HepG2 (cell line): ENCODE data around the gene CHST13. TPM values are rescaled to one million over a fixed set of nuclear protein-coding genes. Genes with fewer than 3 reads are reported as not detected.

ENCODE experiments used
- ATAC-seq: fragments of 200-7000 bp; cut with Tn5 transposase; 3 replicates; pipeline ENCODE4 v1.9.1; 2020; ENCODE audit warnings: mild to moderate bottlenecking, moderate library complexity
- BruUV-seq: library from RNA; stranded (reverse); fragments of 400-500 nt; replicated peaks from 2 replicates; lab custom pipeline; 2021; lab: Mats Ljungman, UMichigan
- CTCF ChIA-PET: fragments of 300-600 bp; formaldehyde crosslinking; extraction: SDS; loops from one replicate; lab custom pipeline; 2021; ENCODE audit warnings: low total read pairs, inconsistent platforms, low intra/inter-chr PET ratio; lab: Yijun Ruan, JAX
- POLR2A ChIA-PET: fragments of 350-600 bp; sonication (Branson Sonifier 250); formaldehyde crosslinking; loops from one replicate; lab custom pipeline; 2020; ENCODE audit warnings: antibody characterized with exemption, inconsistent platforms; lab: Yijun Ruan, JAX
- DNase-seq: peaks from one replicate; pipeline ENCODE4 v3.0.0-alpha.2; 2015; ENCODE audit warnings: low spot score
- FAIRE-seq: peaks from 3 replicates; lab custom pipeline; 2011; peaks lifted over from hg19 to GRCh38; lab: Jason Lieb, UNC
- H2AFZ ChIP-seq: one replicate; pipeline ENCODE4 v1.6.1; 2011; ENCODE audit warnings: low read length, inconsistent platforms
- H3K27ac ChIP-seq: fragments of 300-600 bp; 3 replicates; pipeline ENCODE4 v1.8.0; 2011; ENCODE audit warnings: mixed run types, mild to moderate bottlenecking, mixed read lengths, low read length, inconsistent platforms; ENCODE audit not compliant: insufficient read depth; ENCODE audit errors: extremely low read length
- H3K27me3 ChIP-seq, 2 experiments: fragments of 200-600 bp in 1 of 2; 2 replicates in 1 of 2; 3 replicates in 1 of 2; pipeline versions ENCODE4 v1.6.0 to v1.8.0; 2011; ENCODE audit warnings: low read length in 2 of 2, mild to moderate bottlenecking in 2 of 2, moderate library complexity in 2 of 2, inconsistent platforms in 1 of 2; ENCODE audit not compliant: insufficient read depth in 2 of 2, control insufficient read depth in 1 of 2
- H3K36me3 ChIP-seq, 2 experiments: fragments of 200-600 bp in 1 of 2; replicated peaks in 1 of 2; 2 replicates in 1 of 2; 3 replicates in 1 of 2; pipeline versions ENCODE4 v1.5.1 to v1.8.0; 2011; ENCODE audit warnings: low read length in 2 of 2, inconsistent platforms in 1 of 2; ENCODE audit not compliant: insufficient read depth in 2 of 2, control insufficient read depth in 1 of 2
- H3K4me1 ChIP-seq: 2 replicates; pipeline ENCODE4 v1.5.1; 2012; ENCODE audit warnings: low read length, inconsistent platforms; ENCODE audit not compliant: insufficient read depth
- H3K4me2 ChIP-seq: 2 replicates; pipeline ENCODE4 v1.6.0; 2011; ENCODE audit warnings: low read depth, low read length, inconsistent platforms
- H3K4me3 ChIP-seq, 3 experiments: fragments of 200-600 bp in 1 of 3; sonication (generic), shearing (Covaris generic) in 1 of 3; replicated peaks in 1 of 3; 2 replicates each; pipeline ENCODE4 v1.5.1; 2011 to 2016; ENCODE audit warnings: low read length in 3 of 3, inconsistent platforms in 2 of 3, low read depth in 2 of 3, mild to moderate bottlenecking in 2 of 3, control low read depth in 1 of 3, mixed read lengths in 1 of 3; ENCODE audit not compliant: insufficient read depth in 1 of 3
- H3K79me2 ChIP-seq: one replicate; pipeline ENCODE4 v1.6.1; 2011; ENCODE audit warnings: low read length, inconsistent platforms; ENCODE audit not compliant: insufficient read depth
- H3K9ac ChIP-seq: 2 replicates; pipeline ENCODE4 v1.6.0; 2011; ENCODE audit warnings: mild to moderate bottlenecking, low read depth, low read length, inconsistent platforms; ENCODE audit not compliant: insufficient read depth
- H3K9me3 ChIP-seq: 2 replicates; pipeline ENCODE4 v1.5.1; 2012; ENCODE audit warnings: mild to moderate bottlenecking, low read length
- H4K20me1 ChIP-seq: 2 replicates; pipeline ENCODE4 v1.6.0; 2011; ENCODE audit warnings: inconsistent platforms, mild to moderate bottlenecking, low read length, moderate library complexity; ENCODE audit not compliant: insufficient read depth
- ARID2 ChIP-seq: sonication (generic); formaldehyde crosslinking; IDR thresholded peaks from 2 replicates; pipeline ENCODE4 v1.8.1; 2022; ENCODE audit warnings: mild to moderate bottlenecking, missing genetic modification reagents, borderline replicate concordance
- XBP1 ChIP-seq: sonication (generic); formaldehyde crosslinking; IDR thresholded peaks from 2 replicates; pipeline ENCODE4 v1.5.0; 2020; ENCODE audit warnings: missing genetic modification reagents
- ZNF136 ChIP-seq: sonication (generic); formaldehyde crosslinking; IDR thresholded peaks from 2 replicates; pipeline ENCODE4 v1.8.1; 2022; ENCODE audit warnings: low read depth, mild to moderate bottlenecking, moderate library complexity, missing genetic modification reagents
- ZNF264 ChIP-seq: sonication (generic); formaldehyde crosslinking; IDR thresholded peaks from 2 replicates; pipeline ENCODE4 v1.4.0; 2020; ENCODE audit warnings: missing genetic modification reagents
- ZNF878 ChIP-seq: sonication (generic); formaldehyde crosslinking; IDR thresholded peaks from 2 replicates; pipeline ENCODE4 v1.8.1; 2023; ENCODE audit warnings: mild to moderate bottlenecking, missing genetic modification reagents, moderate library complexity
- WGBS: methylation state at CpG from one replicate; pipeline ENCODE4 v1.1.6; 2017; ENCODE audit warnings: low lambda C conversion rate; 5-methylcytosine and 5-hydroxymethylcytosine counted together
- in situ Hi-C: cut with HindIII; loops from 2 replicates; pipeline ENCODE4 v1.10.0; 2017; ENCODE audit warnings: low pct_unique_long_range_greater_than_20kb; ENCODE audit not compliant: extremely low pct_ligation_motif_present
- intact Hi-C: fragments of 100-400 bp; cut with micrococcal nuclease; formaldehyde crosslinking; loops from one replicate; pipeline ENCODE4 v1.10.0; 2022; ENCODE audit not compliant: unreplicated experiment
- polyA plus RNA-seq, 8 experiments: library from polyadenylated mRNA; depleted of rRNA in 3 of 8; stranded (reverse) in 7 of 8; unstranded in 1 of 8; fragments of >200 nt; fragmentation: Illumina TruSeq in 4 of 8; extraction: Trizol in 4 of 8; gene quantifications; 2 replicates each; pipeline versions ENCODE4 v1.2.1 to v1.2.3, GENCODE V29; 2011 to 2016; ENCODE audit warnings: low read depth in 4 of 8, missing spikeins in 1 of 8, mixed read lengths in 1 of 8; ENCODE audit not compliant: insufficient read depth in 1 of 8
- total RNA-seq, 5 experiments: library from RNA; depleted of rRNA; stranded (reverse); fragments of >200 nt; fragmentation: Illumina TruSeq; extraction: Trizol; gene quantifications; 2 replicates each; pipeline ENCODE4 v1.2.3, GENCODE V29; 2016; ENCODE audit warnings: low read depth in 1 of 5
- TF ChIP-seq, protein P1 (sequence below): IDR thresholded peaks from 2 replicates; pipeline ENCODE4 v1.6.1; 2016; ENCODE audit warnings: missing genetic modification reagents, missing compliant biosample characterization
- TF ChIP-seq, protein P2 (sequence below): sonication (generic); formaldehyde crosslinking; IDR thresholded peaks from 2 replicates; pipeline ENCODE4 v1.5.0; 2020; ENCODE audit warnings: mild to moderate bottlenecking, missing genetic modification reagents, moderate library complexity
- TF ChIP-seq, protein P3 (sequence below): sonication (generic); formaldehyde crosslinking; conservative IDR thresholded peaks from 2 replicates; pipeline ENCODE4 v1.8.0; 2022; ENCODE audit warnings: mild to moderate bottlenecking, moderate library complexity, missing genetic modification reagents

Gene CHST13
- total and polyA plus RNA-seq, 2 of the 13 experiments (the other 11 are each of a cell fraction or from before 2014, with no cell fraction given), result 32.0 to 43.1 TPM

DNA sequence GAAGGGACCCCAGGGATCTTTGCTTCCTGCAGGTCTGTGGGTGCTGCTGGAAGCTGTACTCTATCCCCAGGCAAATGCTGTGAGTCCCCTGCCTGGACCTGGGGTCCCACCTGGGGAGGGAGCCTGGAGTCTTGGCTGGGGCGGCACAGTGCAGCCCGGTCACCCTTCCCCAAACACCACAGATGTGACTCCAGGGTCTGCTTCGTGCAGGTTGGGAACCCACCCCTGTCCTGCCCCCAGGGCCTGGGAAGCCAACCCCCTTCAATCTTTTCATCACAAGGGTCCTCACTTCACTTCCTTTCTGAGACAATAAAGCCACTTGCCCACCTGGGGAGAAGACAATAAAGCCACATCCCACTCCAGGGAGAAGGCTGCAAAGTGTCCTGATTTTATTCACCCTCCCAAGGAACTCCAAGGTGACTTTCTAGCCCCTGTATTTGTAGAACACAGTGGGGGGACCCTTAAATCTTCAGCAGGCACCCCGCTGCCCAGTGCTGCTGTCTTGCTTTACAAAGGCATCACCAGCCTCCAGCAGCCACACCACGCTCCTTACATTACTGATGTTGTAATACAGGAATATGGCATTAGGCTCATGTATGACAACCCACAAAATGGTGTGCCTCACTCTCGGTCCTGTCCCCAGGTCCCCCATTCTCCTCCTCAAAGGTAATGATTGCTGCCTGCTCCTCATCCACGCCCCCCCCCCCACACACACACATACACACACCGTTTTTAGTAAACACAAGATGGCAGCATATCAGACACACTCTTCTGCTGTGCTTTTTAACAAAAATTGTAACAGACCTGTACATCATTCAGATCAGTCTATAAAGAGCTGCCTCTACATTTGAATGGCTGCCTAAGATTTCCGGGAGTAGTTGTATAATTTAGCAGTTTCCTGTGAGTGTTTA is 24.9 kb downstream of the CHST13 start:
- CTCF ChIA-PET, result no interaction called here
- DNase-seq (no peak), ATAC-seq (peak; percentile 8; the same call in 1 of the 3 replicates), FAIRE-seq (no peak)
- intact Hi-C loops (no loop called here), in situ Hi-C loops (no loop called here)
- Histone ChIP-seq H3K36me3 (no peaks in the 10 kb centered on the region), H3K4me1 (peaks cover 8% of the 10 kb centered on the region; the same call in 1 of the 2 replicates), H3K27me3 (peaks cover 5 to 27% of the 10 kb centered on the region in 2 experiments; a peak in 2 of 5 replicates), H3K9me3 (no peaks in the 10 kb centered on the region), H3K4me2 (no peak overlapping the region), H3K4me3 (no peak overlapping the region), H3K27ac (no peak overlapping the region), H3K79me2 (no peaks in the 10 kb centered on the region), H3K9ac (no peak overlapping the region), H4K20me1 (no peaks in the 10 kb centered on the region), H2AFZ (peak overlapping the region; percentile 68)
- BruUV-seq, result no TSS peak
- WGBS, result 26% methylated on average over 6 of the region's 9 CpGs
- POLR2A ChIA-PET, result interaction anchor here (0.8 kb wide), 1 partner anchor 20 kb away, joined by 4 read pairs; no protein-coding TSS in a partner anchor
- TF ChIP-seq ZNF136 (CRISPR knock-in tag) (no peak), XBP1 (no peak), ZNF264 (no peak), ZNF878 (CRISPR knock-in tag) (no peak), ARID2 (CRISPR knock-in tag) (no peak)
- TF ChIP-seq, protein P1, sequence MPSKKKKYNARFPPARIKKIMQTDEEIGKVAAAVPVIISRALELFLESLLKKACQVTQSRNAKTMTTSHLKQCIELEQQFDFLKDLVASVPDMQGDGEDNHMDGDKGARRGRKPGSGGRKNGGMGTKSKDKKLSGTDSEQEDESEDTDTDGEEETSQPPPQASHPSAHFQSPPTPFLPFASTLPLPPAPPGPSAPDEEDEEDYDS (CRISPR knock-in tag), result no peak
- TF ChIP-seq, protein P2, sequence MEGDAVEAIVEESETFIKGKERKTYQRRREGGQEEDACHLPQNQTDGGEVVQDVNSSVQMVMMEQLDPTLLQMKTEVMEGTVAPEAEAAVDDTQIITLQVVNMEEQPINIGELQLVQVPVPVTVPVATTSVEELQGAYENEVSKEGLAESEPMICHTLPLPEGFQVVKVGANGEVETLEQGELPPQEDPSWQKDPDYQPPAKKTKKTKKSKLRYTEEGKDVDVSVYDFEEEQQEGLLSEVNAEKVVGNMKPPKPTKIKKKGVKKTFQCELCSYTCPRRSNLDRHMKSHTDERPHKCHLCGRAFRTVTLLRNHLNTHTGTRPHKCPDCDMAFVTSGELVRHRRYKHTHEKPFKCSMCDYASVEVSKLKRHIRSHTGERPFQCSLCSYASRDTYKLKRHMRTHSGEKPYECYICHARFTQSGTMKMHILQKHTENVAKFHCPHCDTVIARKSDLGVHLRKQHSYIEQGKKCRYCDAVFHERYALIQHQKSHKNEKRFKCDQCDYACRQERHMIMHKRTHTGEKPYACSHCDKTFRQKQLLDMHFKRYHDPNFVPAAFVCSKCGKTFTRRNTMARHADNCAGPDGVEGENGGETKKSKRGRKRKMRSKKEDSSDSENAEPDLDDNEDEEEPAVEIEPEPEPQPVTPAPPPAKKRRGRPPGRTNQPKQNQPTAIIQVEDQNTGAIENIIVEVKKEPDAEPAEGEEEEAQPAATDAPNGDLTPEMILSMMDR (CRISPR knock-in tag), result peak; percentile 20; the same call in 1 of the 2 replicates
- TF ChIP-seq, protein P3, sequence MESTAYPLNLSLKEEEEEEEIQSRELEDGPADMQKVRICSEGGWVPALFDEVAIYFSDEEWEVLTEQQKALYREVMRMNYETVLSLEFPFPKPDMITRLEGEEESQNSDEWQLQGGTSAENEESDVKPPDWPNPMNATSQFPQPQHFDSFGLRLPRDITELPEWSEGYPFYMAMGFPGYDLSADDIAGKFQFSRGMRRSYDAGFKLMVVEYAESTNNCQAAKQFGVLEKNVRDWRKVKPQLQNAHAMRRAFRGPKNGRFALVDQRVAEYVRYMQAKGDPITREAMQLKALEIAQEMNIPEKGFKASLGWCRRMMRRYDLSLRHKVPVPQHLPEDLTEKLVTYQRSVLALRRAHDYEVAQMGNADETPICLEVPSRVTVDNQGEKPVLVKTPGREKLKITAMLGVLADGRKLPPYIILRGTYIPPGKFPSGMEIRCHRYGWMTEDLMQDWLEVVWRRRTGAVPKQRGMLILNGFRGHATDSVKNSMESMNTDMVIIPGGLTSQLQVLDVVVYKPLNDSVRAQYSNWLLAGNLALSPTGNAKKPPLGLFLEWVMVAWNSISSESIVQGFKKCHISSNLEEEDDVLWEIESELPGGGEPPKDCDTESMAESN, result no peak
- TF ChIP-seq, all 625 proteins: peak for 1
